Motor neuron (in vitro differentiated cells): Measurements from ENCODE around the gene FIBP. TPM values are rescaled to one million over a fixed set of nuclear protein-coding genes. Genes with fewer than 3 reads are reported as not detected.

Source experiments
- ATAC-seq, 8 experiments: fragments of 200-7000 bp; cut with Tn5 transposase; replicated peaks in 6 of 8; 2 replicates each; pipeline ENCODE4 v1.8.0; 2021; ENCODE audit warnings: mild to moderate bottlenecking in 8 of 8, moderate library complexity in 8 of 8
- H3K27ac ChIP-seq, 2 donors: fragments of 250-450 bp; sonication (Bioruptor Pico); 2 replicates each; pipeline ENCODE4 v1.9.0; 2021; ENCODE audit warnings: antibody characterized with exemption in 2 of 2, mild to moderate bottlenecking in 2 of 2, moderate library complexity in 1 of 2
- H3K4me1 ChIP-seq, 2 donors: fragments of 250-450 bp; sonication (Bioruptor Pico); replicated peaks in 1 of 2; 2 replicates each; pipeline ENCODE4 v1.6.1; 2021; ENCODE audit warnings: antibody characterized with exemption in 2 of 2, mild to moderate bottlenecking in 2 of 2, moderate library complexity in 1 of 2
- H3K4me3 ChIP-seq, 5 donors: fragments of 250-450 bp; sonication (Bioruptor Pico); 2 replicates each; pipeline ENCODE4 v1.9.0; 2021; ENCODE audit warnings: antibody characterized with exemption in 5 of 5, mild to moderate bottlenecking in 5 of 5, moderate library complexity in 4 of 5
- WGBS, 10 experiments: fragments of 450-650 bp; shearing (Covaris generic); methylation state at CpG; one replicate each; pipeline ENCODE4 v1.0.0; 2022; 5-methylcytosine and 5-hydroxymethylcytosine counted together
- in situ Hi-C, 9 experiments: fragments of 400-800 bp; cut with MboI; loops; one replicate each; pipeline ENCODE4 v1.15.0; 2021; ENCODE audit warnings: low sequenced_read_pairs in 9 of 9, low pct_unique_long_range_greater_than_20kb in 2 of 9; ENCODE audit not compliant: unreplicated experiment in 9 of 9
- total RNA-seq, 8 experiments: library from RNA; unstranded; fragments of 300-600 nt; gene quantifications; 2 replicates each; pipeline versions ENCODE4 v1.2.3 to v1.2.4, GENCODE V29; 2022

The FIBP gene
- total RNA-seq, 8 experiments from 2014 or later, result 63.4 to 99.1 (median 84.6) TPM

DNA sequence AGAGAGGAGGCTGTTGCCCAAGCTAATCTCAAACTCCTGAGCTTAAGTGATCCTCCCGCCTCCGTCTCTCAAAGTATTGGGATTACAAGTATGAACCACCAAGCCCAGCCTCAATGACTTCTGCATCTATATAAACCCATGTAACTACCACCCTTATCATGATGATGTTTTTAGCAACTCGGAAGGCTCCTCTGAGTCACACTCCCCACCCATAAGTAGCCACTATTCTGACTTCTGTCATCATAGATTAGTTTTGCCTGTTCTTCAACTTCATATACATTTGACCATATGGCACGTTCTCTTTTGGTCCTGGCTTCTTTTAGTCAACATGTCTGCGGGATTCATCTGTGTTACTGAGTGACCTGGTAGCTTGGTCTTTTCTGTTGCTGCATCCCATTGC is 18.3 kb upstream of the FIBP start:
- WGBS, 10 experiments, result 0 to 100% (median 60%) methylated on average over 1 to 3 of the region's 5 CpGs; no CpG with 5 or more reads in 1 of the 10 experiments
- Histone ChIP-seq H3K27ac (no peak overlapping the region), H3K4me3 (no peak overlapping the region), H3K4me1 (peaks cover 0 to 1% of the 10 kb centered on the region in 2 donors)
- in situ Hi-C loops, result no loop called here
- ATAC-seq, result peak in 2 of 8 experiments; percentile 47 to 59

GRCh38 chr11:65903715-65904114 is 15.4 kb upstream of the FIBP start:
- in situ Hi-C loops, result no loop called here
- Histone ChIP-seq H3K4me1 (no peaks in the 10 kb centered on the region), H3K27ac (no peak overlapping the region), H3K4me3 (no peak overlapping the region)
- 56 to 100% (median 80%) methylated on average over 1 to 8 of the region's 8 CpGs; no CpG with 5 or more reads in 3 of the 10 experiments for WGBS, 10 experiments
- no peak for ATAC-seq

DNA sequence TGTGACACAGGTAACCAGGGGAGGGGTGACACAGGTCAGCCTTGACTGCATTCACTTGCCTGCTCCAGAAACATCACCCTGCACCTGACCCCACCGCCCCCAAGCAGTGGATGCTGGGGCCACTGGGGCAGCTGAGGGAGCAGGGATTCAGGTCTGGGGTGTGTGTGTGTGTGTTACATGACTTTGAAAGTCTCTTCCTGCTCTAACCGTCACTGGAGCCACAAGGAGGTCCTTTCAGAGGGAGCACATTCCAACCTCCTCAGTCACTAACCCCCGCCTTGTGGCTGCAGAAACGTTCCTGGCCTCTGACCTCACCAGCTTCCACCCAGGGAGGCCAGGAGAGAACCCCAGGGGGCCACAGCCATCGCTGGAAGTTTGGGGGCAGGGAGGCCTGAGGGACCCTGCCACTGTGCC is 14.8 kb upstream of the FIBP start:
- in situ Hi-C loops, result no loop called here
- Histone ChIP-seq H3K4me3 (no peak overlapping the region), H3K27ac (no peak overlapping the region), H3K4me1 (no peaks in the 10 kb centered on the region)
- peak in 1 of 8 experiments; percentile 2 for ATAC-seq
- WGBS, 10 experiments, result 0 to 20% (median 0%) methylated on average over 1 to 3 of the region's 5 CpGs; no CpG with 5 or more reads in 6 of the 10 experiments

GRCh38 chr11:65900899-65901180 is 12.6 kb upstream of the FIBP start:
- ATAC-seq, result no peak
- WGBS, 10 experiments, result 29 to 100% (median 71%) methylated on average over 1 to 11 of the region's 11 CpGs; no CpG with 5 or more reads in 2 of the 10 experiments
- in situ Hi-C loops, result no loop called here
- Histone ChIP-seq H3K27ac (no peak overlapping the region), H3K4me1 (no peaks in the 10 kb centered on the region), H3K4me3 (peak overlapping the region in 1 of 5 donors; percentile 31)

DNA sequence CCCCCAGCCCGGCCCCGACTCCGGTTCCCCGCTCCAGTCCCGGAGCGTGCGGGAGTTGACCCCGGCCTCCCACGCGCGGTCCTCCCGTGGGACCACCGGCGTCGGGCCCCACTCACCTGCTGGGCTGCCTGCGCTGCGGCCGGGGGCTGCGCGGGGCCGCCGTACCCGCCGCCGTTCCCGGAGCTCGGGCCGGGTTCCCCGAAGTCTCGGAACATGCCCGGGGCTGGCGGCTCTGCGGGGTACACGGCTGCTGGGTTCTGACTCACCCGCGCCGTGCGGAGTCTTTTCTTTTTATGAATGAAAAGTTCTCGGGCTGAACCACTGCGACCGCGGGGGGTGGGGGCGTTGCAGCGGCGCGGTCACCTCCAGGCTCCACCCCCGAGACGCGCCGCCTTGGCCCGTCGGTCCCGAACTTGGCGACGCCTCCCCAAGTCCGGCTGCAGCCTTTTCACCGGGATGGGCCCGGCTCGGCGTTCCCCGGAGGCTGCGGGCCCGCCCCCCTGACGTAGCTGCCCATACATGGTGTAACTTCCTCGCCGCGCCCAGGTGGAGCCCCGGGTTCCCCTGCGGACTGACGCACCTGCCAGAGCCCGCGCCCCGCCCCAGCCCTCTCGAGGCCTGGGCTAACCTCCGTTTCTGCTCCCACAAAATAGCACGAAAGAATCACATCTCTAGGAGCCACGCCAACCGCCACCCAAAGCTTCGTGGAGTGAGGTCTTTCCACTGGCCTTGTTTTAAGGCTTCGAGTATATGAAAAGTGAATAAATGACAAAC is 12.0 kb upstream of the FIBP start, which contains the start of gene FOSL1:
Gene FOSL1 (minus strand): TSS at position 264 of the 774 bp plus-strand sequence. CDS start 49 bp downstream, at position 215.
- peak within 1 kb of the TSS; percentile 10 to 34 (median 22) for H3K4me3 ChIP-seq
- no peak within 1 kb of the TSS for H3K27ac ChIP-seq
- H3K4me1 ChIP-seq, result no peaks in the 10 kb centered on the region
- WGBS, 10 experiments, result 0 to 35% (median 17%) methylated on average over 1 to 7 of the region's 80 CpGs; no CpG with 5 or more reads in 5 of the 10 experiments
- peak; percentile 60 to 92 (median 88) for ATAC-seq
- in situ Hi-C loops, result no loop called here

DNA sequence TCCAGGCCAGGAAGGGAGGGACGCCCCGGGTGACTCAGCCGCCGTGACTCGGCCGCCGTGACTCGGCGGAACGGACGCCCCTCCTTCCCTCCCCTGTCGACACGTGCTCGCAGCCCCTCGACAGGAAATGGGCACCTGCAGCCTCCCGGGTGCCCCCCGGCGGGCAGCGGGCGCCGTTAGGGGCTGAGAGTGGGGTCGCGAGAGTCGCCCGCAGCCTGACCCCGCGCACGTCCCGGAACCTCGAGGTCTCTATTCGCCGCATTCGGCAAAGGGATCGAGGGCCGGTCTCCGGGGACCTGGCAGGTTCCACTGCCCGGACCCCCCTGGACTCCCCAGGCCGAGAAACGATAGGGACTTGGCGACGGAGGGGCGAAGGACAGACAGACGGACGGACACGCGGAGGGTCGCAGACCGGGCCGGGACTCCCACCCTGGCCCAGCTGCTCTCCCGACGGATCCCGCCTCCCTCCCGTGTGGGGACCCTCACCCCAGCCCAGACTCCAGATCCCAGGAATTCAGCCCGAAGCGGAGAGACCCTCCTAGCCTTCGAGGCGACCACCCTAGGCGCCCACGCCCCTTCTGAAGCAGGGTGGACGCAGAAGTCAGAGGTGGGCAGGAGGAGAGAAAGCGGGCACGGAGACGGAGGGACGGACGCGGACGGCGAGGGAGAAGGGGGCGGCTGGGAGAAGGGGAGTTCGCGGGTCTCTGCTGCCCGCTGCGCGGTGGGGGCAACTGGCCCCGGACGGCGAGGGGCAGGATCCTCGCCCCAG is 11.3 kb upstream of the FIBP start:
- Histone ChIP-seq H3K4me3 (peak overlapping the region in 4 of 5 donors; percentile 21 to 34 (median 26)), H3K4me1 (no peaks in the 10 kb centered on the region), H3K27ac (no peak overlapping the region)
- in situ Hi-C loops, result loop anchor here in 1 of 9 experiments (25.0 kb wide), 1 partner anchor 88 kb away; no protein-coding TSS in a partner anchor
- 1% methylated on average over 25 of the region's 78 CpGs; no CpG with 5 or more reads in 9 of the 10 experiments for WGBS, 10 experiments
- ATAC-seq, result peak; percentile 29 to 54 (median 46)

DNA sequence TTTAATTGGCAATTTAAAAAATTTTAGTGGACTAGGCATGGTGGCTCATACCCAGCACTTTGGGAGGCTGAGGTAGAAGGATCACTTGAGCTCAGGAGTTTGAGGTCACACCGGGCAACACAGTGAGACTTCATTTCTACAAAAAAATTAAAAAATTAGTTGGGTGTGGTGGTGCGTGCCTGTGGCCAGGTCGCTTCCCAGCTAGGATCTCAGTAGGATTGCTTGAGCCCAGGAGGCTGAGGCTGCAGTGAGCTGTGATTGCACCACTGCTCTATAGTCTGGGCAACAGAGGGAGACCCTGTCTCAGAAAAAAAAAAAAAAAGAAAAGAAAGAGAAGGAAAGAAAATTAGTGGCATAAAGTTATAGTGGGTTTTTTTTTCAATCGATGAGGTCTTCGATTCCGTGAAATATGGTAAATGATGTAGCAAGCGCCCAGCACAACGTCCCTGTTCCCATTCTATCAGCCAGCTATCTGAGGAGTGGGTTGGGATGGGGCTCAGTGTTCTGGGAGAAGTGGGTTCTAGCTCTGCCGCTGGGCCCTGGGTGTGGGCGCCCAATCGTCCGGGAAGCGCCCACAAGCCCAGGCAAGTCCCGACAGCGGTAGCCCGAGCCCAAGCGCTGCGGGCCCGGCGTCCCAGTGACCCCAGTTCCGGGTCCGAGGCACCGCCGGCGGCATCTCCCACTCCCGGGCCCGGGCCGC is 10.5 kb upstream of the FIBP start:
- no peak overlapping the region for H3K27ac ChIP-seq
- peak in 2 of 8 experiments; percentile 1 to 4 for ATAC-seq
- H3K4me3 ChIP-seq, result peak overlapping the region in 3 of 5 donors; percentile 8 to 34 (median 22)
- in situ Hi-C loops, result loop anchor here in 1 of 9 experiments (25.0 kb wide), 1 partner anchor 88 kb away; no protein-coding TSS in a partner anchor
- H3K4me1 ChIP-seq, result peaks cover under 1 to 2% of the 10 kb centered on the region in 2 donors
- WGBS, 10 experiments, result 9 to 71% (median 43%) methylated on average over 1 to 13 of the region's 28 CpGs; no CpG with 5 or more reads in 2 of the 10 experiments

DNA sequence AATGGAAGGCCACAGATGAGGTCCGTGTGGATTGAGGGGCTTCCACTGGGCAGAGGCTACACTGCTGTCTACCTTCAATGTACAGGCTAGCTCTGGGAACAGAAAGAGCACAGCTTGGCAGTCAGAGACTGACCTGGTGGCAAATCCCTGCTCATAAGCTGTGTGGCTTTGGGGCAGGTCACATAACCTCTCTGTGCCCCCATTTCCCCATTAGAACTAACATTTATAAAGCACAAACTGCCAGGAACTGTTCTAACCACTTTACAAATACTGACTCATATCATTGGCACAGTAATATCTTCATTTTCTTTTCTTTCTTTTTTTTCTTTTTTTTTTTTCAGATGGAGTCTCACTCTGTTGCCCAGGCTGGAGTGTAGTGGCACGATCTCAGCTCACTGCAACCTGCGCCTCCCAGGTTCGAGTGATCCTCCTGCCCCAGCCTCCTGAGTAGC is 8.8 kb upstream of the FIBP start:
- 17 to 100% (median 80%) methylated on average over 1 to 4 of the region's 4 CpGs; no CpG with 5 or more reads in 1 of the 10 experiments for WGBS, 10 experiments
- in situ Hi-C loops, result loop anchor here in 1 of 9 experiments (25.0 kb wide), 1 partner anchor 90 kb away; no protein-coding TSS in a partner anchor

GRCh38 chr11:65896034-65896999 is 8.0 kb upstream of the FIBP start:
- no peak overlapping the region for H3K27ac ChIP-seq
- no peak for ATAC-seq
- H3K4me1 ChIP-seq, result peaks cover 12 to 16% of the 10 kb centered on the region in 2 donors
- WGBS, 10 experiments, result 71 to 100% (median 83%) methylated on average over 1 to 11 of the region's 14 CpGs; no CpG with 5 or more reads in 3 of the 10 experiments
- in situ Hi-C loops, result loop anchor here in 1 of 9 experiments (25.0 kb wide), 1 partner anchor 91 kb away; no protein-coding TSS in a partner anchor
- no peak overlapping the region for H3K4me3 ChIP-seq

More for the DNA sequence above, 8.8 kb upstream of the FIBP start:
- no peak for ATAC-seq
- peaks cover 5 to 12% of the 10 kb centered on the region in 2 donors for H3K4me1 ChIP-seq
- H3K27ac ChIP-seq, result no peak overlapping the region
- no peak overlapping the region for H3K4me3 ChIP-seq

DNA sequence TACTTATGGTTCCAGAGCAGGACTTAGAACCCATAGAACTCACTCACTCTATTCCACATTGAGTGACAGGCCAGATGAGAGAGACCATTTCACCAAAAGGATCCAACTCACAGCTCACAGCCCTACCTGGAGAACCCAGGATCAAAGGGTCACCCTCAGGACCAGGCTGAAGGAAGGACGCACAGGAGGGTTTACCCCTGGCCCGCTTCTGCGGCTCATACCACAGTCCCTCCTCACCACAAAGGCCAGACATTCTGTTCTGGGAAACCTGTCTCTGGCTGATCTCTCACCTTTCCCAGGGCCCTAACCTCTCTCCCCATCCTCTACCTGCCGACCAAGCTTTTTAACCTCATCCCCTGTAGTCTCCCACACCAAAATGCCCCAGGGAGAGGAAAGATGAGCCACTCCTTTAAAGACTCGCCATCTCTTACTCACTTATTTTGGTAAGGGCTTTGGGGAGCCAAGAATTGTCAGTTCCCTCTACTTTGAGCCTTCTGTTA is 7.3 kb upstream of the FIBP start:
- no peak for ATAC-seq
- H3K4me1 ChIP-seq, result peaks cover 12 to 16% of the 10 kb centered on the region in 2 donors
- 11 to 100% (median 79%) methylated on average over 1 to 4 of the region's 5 CpGs; no CpG with 5 or more reads in 2 of the 10 experiments for WGBS, 10 experiments
- in situ Hi-C loops, result loop anchor here in 1 of 9 experiments (25.0 kb wide), 1 partner anchor 92 kb away; no protein-coding TSS in a partner anchor
- no peak overlapping the region for H3K27ac ChIP-seq
- H3K4me3 ChIP-seq, result no peak overlapping the region

GRCh38 chr11:65894034-65894591 is 5.8 kb upstream of the FIBP start:
- WGBS, 10 experiments, result 84 to 100% (median 90%) methylated on average over 1 to 12 of the region's 16 CpGs; no CpG with 5 or more reads in 4 of the 10 experiments
- Histone ChIP-seq H3K27ac (peak overlapping the region in 1 of 2 donors; percentile 15), H3K4me1 (peaks cover 22 to 24% of the 10 kb centered on the region in 2 donors), H3K4me3 (no peak overlapping the region)
- ATAC-seq, result no peak
- in situ Hi-C loops, result loop anchor here in 1 of 9 experiments (25.0 kb wide), 1 partner anchor 93 kb away; no protein-coding TSS in a partner anchor
